ENCODE data around the gene FCRL5.

FCRL5 gene

GRCh38 chr1:157497987-157498735, 54.2 kb downstream of the FCRL5 start:
- no peak for DNase-seq (ENCODE audit: low read depth)
- no peak overlapping the region for H3K4me3 ChIP-seq (ENCODE audit: low read depth, low read length)
- TF ChIP-seq, protein P1, sequence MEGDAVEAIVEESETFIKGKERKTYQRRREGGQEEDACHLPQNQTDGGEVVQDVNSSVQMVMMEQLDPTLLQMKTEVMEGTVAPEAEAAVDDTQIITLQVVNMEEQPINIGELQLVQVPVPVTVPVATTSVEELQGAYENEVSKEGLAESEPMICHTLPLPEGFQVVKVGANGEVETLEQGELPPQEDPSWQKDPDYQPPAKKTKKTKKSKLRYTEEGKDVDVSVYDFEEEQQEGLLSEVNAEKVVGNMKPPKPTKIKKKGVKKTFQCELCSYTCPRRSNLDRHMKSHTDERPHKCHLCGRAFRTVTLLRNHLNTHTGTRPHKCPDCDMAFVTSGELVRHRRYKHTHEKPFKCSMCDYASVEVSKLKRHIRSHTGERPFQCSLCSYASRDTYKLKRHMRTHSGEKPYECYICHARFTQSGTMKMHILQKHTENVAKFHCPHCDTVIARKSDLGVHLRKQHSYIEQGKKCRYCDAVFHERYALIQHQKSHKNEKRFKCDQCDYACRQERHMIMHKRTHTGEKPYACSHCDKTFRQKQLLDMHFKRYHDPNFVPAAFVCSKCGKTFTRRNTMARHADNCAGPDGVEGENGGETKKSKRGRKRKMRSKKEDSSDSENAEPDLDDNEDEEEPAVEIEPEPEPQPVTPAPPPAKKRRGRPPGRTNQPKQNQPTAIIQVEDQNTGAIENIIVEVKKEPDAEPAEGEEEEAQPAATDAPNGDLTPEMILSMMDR (IDR thresholded peaks at IDR 0.05; ENCODE audit: low read depth, low read length), result no peak
- TF ChIP-seq, protein P2, sequence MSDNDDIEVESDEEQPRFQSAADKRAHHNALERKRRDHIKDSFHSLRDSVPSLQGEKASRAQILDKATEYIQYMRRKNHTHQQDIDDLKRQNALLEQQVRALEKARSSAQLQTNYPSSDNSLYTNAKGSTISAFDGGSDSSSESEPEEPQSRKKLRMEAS (IDR thresholded peaks at IDR 0.05; ENCODE audit: low read depth, low read length), result no peak
- no peak for TF ChIP-seq POLR2A (IDR thresholded peaks at IDR 0.05; ENCODE audit: extremely low read depth, insufficient read length)
- no peak for TF ChIP-seq MYC (IDR thresholded peaks at IDR 0.05; ENCODE audit: low read depth, low read length)

DNA sequence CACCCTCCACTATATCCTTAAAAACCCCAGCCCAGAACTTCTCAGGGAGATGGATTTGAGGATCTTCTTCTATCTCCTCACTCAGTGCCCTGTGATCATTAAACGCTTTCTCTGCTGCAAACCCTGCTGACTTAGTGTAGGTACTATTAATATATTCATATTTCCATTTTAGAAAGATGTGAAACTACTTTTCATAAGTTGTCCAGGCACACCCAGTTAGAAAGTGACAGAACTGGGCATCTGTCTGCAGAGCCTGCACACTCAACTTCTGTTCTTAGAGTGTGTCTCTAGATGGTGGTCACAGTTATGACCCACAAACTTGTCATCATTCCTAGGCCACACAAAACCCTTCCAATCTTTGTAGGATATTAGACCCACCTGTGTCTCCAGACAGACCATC, 55.0 kb downstream of the FCRL5 start:
- H3K4me3 ChIP-seq (ENCODE audit: low read depth, low read length), result no peak overlapping the region
- no peak for DNase-seq (ENCODE audit: low read depth)
- no peak for TF ChIP-seq MYC (IDR thresholded peaks at IDR 0.05; ENCODE audit: low read depth, low read length)
- TF ChIP-seq, protein P2 (IDR thresholded peaks at IDR 0.05; ENCODE audit: low read depth, low read length), result no peak
- TF ChIP-seq POLR2A (IDR thresholded peaks at IDR 0.05; ENCODE audit: extremely low read depth, insufficient read length), result no peak
- TF ChIP-seq, protein P1 (IDR thresholded peaks at IDR 0.05; ENCODE audit: low read depth, low read length), result no peak

- TF ChIP-seq, protein P1 (IDR thresholded peaks at IDR 0.05; ENCODE audit: low read depth, low read length), result peak; percentile 78
- TF ChIP-seq MYC (IDR thresholded peaks at IDR 0.05; ENCODE audit: low read depth, low read length), result no peak
- DNase-seq (ENCODE audit: low read depth), result peak; percentile 47
- H3K4me3 ChIP-seq (ENCODE audit: low read depth, low read length), result no peak overlapping the region
Measured at GRCh38 chr1:157496121-157496526, 56.2 kb downstream of the FCRL5 start.

- no peak overlapping the region for H3K4me3 ChIP-seq (ENCODE audit: low read depth, low read length)
- DNase-seq (ENCODE audit: low read depth), result no peak
- TF ChIP-seq, protein P2 (IDR thresholded peaks at IDR 0.05; ENCODE audit: low read depth, low read length), result no peak
- TF ChIP-seq MYC (IDR thresholded peaks at IDR 0.05; ENCODE audit: low read depth, low read length) (no peak), POLR2A (IDR thresholded peaks at IDR 0.05; ENCODE audit: extremely low read depth, insufficient read length) (no peak)
- TF ChIP-seq, protein P1 (IDR thresholded peaks at IDR 0.05; ENCODE audit: low read depth, low read length), result no peak
Measured at GRCh38 chr1:157495285-157495684, 57.0 kb downstream of the FCRL5 start.

DNA sequence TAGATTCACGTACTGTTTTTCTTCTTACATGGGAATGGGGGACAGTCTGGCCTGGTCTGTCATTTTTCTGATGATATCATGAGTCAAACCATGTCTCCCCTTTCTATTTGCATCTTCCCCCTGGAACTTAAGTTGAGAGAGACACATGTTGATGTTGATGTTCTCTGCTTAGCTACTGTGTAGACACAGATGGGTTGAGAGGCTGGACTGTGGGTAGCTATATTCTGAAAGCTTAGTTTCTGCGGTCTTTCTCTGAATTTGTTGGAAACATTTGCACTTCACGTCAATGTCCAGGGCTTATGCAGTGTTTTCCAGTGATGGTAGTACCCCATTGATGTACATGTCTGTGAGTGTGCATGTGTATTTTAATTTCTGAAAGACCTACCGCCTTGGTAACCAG, 58.2 kb downstream of the FCRL5 start:
- H3K4me3 ChIP-seq (ENCODE audit: low read depth, low read length), result no peak overlapping the region
- TF ChIP-seq POLR2A (IDR thresholded peaks at IDR 0.05; ENCODE audit: extremely low read depth, insufficient read length), result no peak
- TF ChIP-seq, protein P1 (IDR thresholded peaks at IDR 0.05; ENCODE audit: low read depth, low read length), result no peak
- no peak for DNase-seq (ENCODE audit: low read depth)
